Cardiac fibroblast (primary cell): ENCODE results near the gene LHPP.

Experiments
- DNase-seq, 2 donors: peaks; one replicate each; pipeline versions ENCODE4 v3.0.0 to v3.0.0-alpha.2; 2010; ENCODE audit warnings: low read depth in 2 of 2
- H3K4me3 ChIP-seq, 2 donors: replicated peaks in 1 of 2; 1 replicate in 1 of 2; 2 replicates in 1 of 2; pipeline ENCODE4 v1.5.1; 2011; ENCODE audit warnings: low read depth in 2 of 2, low read length in 2 of 2, mild to moderate bottlenecking in 2 of 2, moderate library complexity in 1 of 2
- CTCF ChIP-seq: IDR thresholded peaks from one replicate; pipeline ENCODE4 v1.5.1; 2011; ENCODE audit warnings: low read depth, mild to moderate bottlenecking, low read length, inconsistent platforms

The LHPP gene

GRCh38 chr10:124464028-124464965 lies 2.7 kb downstream of the LHPP start:
- no peak for TF ChIP-seq CTCF
- no peak overlapping the region for H3K4me3 ChIP-seq
- no peak for DNase-seq

GRCh38 chr10:124465003-124465776 lies 3.6 kb downstream of the LHPP start:
- no peak for DNase-seq
- no peak for TF ChIP-seq CTCF

GRCh38 chr10:124465777-124466488 lies 4.3 kb downstream of the LHPP start:
- DNase-seq, result no peak
- no peak for TF ChIP-seq CTCF
- no peak overlapping the region for H3K4me3 ChIP-seq

More at GRCh38 chr10:124465003-124465776, 3.6 kb downstream of the LHPP start:
- H3K4me3 ChIP-seq, result no peak overlapping the region

GRCh38 chr10:124467165-124467564 lies 5.5 kb downstream of the LHPP start:
- DNase-seq, result no peak

GRCh38 chr10:124468624-124469023 lies 7.0 kb downstream of the LHPP start:
- DNase-seq, result no peak
- no peak overlapping the region for H3K4me3 ChIP-seq
- TF ChIP-seq CTCF, result no peak

More at GRCh38 chr10:124467165-124467564, 5.5 kb downstream of the LHPP start:
- H3K4me3 ChIP-seq, result no peak overlapping the region
- TF ChIP-seq CTCF, result no peak

GRCh38 chr10:124469956-124470484 lies 8.4 kb downstream of the LHPP start:
- H3K4me3 ChIP-seq, result no peak overlapping the region
- TF ChIP-seq CTCF, result no peak
- DNase-seq, result no peak
